ENCODE results near the gene PLA2R1.

The PLA2R1 gene

GRCh38 chr2:160028431-160029269 lies 33.8 kb downstream of the PLA2R1 start:
- no peak for DNase-seq

- no peak for DNase-seq
Observed at GRCh38 chr2:160022162-160022561, 40.3 kb downstream of the PLA2R1 start.

GRCh38 chr2:160019374-160020090 lies 42.9 kb downstream of the PLA2R1 start:
- DNase-seq = no peak

- DNase-seq = no peak
Observed at GRCh38 chr2:160015746-160016145, 46.7 kb downstream of the PLA2R1 start.

- DNase-seq = no peak
Observed at GRCh38 chr2:160014227-160014626, 48.2 kb downstream of the PLA2R1 start.

- no peak for DNase-seq
Observed at GRCh38 chr2:160010361-160011145, 51.9 kb downstream of the PLA2R1 start.

GRCh38 chr2:160007111-160007510 lies 55.3 kb downstream of the PLA2R1 start:
- DNase-seq = no peak

- DNase-seq = no peak
Observed at GRCh38 chr2:160006475-160006874, 55.9 kb downstream of the PLA2R1 start.

- no peak for DNase-seq
Observed at GRCh38 chr2:160005908-160006307, 56.5 kb downstream of the PLA2R1 start.

- DNase-seq = no peak
Observed at GRCh38 chr2:160005476-160005875, 56.9 kb downstream of the PLA2R1 start.

GRCh38 chr2:159998961-159999360 lies 63.5 kb downstream of the PLA2R1 start:
- DNase-seq = no peak

GRCh38 chr2:159998243-159998642 lies 64.2 kb downstream of the PLA2R1 start:
- DNase-seq = no peak

GRCh38 chr2:159996792-159997546 lies 65.4 kb downstream of the PLA2R1 start:
- no peak for DNase-seq

- DNase-seq = no peak
Observed at GRCh38 chr2:159995038-159995437, 67.4 kb downstream of the PLA2R1 start.

- DNase-seq = no peak
Observed at GRCh38 chr2:159989249-159989648, 73.2 kb downstream of the PLA2R1 start.

GRCh38 chr2:159988412-159988970 lies 73.9 kb downstream of the PLA2R1 start:
- no peak for DNase-seq

- no peak for DNase-seq
Observed at GRCh38 chr2:159987181-159987580, 75.2 kb downstream of the PLA2R1 start.

GRCh38 chr2:159985656-159986055 lies 76.8 kb downstream of the PLA2R1 start:
- DNase-seq = no peak

GRCh38 chr2:159984034-159984433 lies 78.4 kb downstream of the PLA2R1 start:
- no peak for DNase-seq

GRCh38 chr2:159982842-159983785 lies 79.3 kb downstream of the PLA2R1 start:
- DNase-seq = no peak

GRCh38 chr2:159982270-159982669 lies 80.1 kb downstream of the PLA2R1 start:
- DNase-seq = no peak

Measured in activated CD8-positive, alpha-beta memory T cell treated with anti-CD3 and anti-CD28 coated beads, Interleukin-2, amount 50 U/mL, for 4 hours (primary cell).